Neural progenitor cell (in vitro differentiated cells): ENCODE data around the gene TIAM2.

Experiments
- CTCF ChIP-seq: fragments of 200-600 bp; sonication (generic); IDR thresholded peaks from 2 replicates; pipeline ENCODE4 v1.5.1; 2017; ENCODE audit warnings: antibody characterized with exemption, mild to moderate bottlenecking
- EZH2 ChIP-seq: fragments of 200-600 bp; sonication (generic); IDR thresholded peaks from 2 replicates; pipeline ENCODE4 v1.6.1; 2017; ENCODE audit warnings: antibody characterized with exemption, mild to moderate bottlenecking, moderate library complexity
- EZH2phosphoT487 ChIP-seq: fragments of 200-600 bp; sonication (generic); IDR thresholded peaks from 2 replicates; pipeline ENCODE4 v1.6.1; 2017; ENCODE audit warnings: antibody characterized with exemption

- TF ChIP-seq CTCF, result no peak
- no peak for TF ChIP-seq EZH2phosphoT487
- TF ChIP-seq EZH2, result no peak
Observed at GRCh38 chr6:155234167-155234566, 239.1 kb downstream of the TIAM2 start.
